ENCODE results near the gene NTF3. TPM values are rescaled to one million over a fixed set of nuclear protein-coding genes. Genes with fewer than 3 reads are reported as not detected.

NTF3 gene
- polyA plus RNA-seq, 1 of the 3 experiments (the other 2 are of a cell fraction) = not detected

DNA sequence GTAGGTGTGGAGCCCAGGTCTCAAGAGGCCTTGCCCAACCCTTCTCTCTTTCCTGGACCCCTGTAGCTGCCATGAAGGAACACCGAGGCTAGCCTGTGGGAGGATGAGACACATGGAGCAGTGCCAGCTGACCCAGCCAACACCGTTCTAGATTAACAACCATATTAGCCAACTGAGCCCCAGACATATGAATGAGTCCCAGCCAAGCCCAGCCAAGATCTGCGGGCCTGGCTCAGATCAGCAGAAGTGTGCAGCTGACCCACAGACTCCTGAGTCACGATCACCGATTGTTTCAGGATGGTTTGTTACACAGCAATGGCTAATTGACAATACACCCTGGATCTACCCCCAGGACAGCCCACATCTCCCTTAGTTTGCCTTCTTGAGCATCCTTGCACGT is 82.1 kb downstream of the NTF3 start:
- CTCF ChIA-PET = interaction anchor here (1.3 kb wide), 1 partner anchor 134 kb away, joined by 4 read pairs; no protein-coding TSS in a partner anchor
- POLR2A ChIA-PET = no interaction called here
- TF ChIP-seq TAF1 (IDR thresholded peaks at IDR 0.05; ENCODE audit: borderline replicate concordance, low read depth, low read length) = no peak
- TF ChIP-seq MEF2A (IDR thresholded peaks at IDR 0.05; ENCODE audit: borderline replicate concordance, low read depth) = no peak
- TF ChIP-seq, protein P1, sequence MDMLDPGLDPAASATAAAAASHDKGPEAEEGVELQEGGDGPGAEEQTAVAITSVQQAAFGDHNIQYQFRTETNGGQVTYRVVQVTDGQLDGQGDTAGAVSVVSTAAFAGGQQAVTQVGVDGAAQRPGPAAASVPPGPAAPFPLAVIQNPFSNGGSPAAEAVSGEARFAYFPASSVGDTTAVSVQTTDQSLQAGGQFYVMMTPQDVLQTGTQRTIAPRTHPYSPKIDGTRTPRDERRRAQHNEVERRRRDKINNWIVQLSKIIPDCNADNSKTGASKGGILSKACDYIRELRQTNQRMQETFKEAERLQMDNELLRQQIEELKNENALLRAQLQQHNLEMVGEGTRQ (IDR thresholded peaks at IDR 0.05; ENCODE audit: borderline replicate concordance, low read depth, low read length) = no peak
- no peak for TF ChIP-seq FOSL2 (IDR thresholded peaks at IDR 0.05; ENCODE audit: borderline replicate concordance, low read depth)
- no peak for TF ChIP-seq TCF12 (IDR thresholded peaks at IDR 0.05)
- no peak for TF ChIP-seq SIN3A (IDR thresholded peaks at IDR 0.05; ENCODE audit: borderline replicate concordance, low read depth, low read length)
- TF ChIP-seq, protein P2, sequence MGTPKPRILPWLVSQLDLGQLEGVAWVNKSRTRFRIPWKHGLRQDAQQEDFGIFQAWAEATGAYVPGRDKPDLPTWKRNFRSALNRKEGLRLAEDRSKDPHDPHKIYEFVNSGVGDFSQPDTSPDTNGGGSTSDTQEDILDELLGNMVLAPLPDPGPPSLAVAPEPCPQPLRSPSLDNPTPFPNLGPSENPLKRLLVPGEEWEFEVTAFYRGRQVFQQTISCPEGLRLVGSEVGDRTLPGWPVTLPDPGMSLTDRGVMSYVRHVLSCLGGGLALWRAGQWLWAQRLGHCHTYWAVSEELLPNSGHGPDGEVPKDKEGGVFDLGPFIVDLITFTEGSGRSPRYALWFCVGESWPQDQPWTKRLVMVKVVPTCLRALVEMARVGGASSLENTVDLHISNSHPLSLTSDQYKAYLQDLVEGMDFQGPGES (IDR thresholded peaks at IDR 0.05; ENCODE audit: low read depth, low read length) = no peak
- TF ChIP-seq FOXJ3 (CRISPR knock-in tag; IDR thresholded peaks at IDR 0.05) = no peak
- TF ChIP-seq MXI1 (IDR thresholded peaks at IDR 0.05; ENCODE audit: low read depth, low read length) = no peak
- no peak for TF ChIP-seq EZH2phosphoT487 (IDR thresholded peaks at IDR 0.05; ENCODE audit: borderline replicate concordance, low read depth)
- no peak for TF ChIP-seq ELF1 (IDR thresholded peaks at IDR 0.05)
- no peak for TF ChIP-seq YY1 (IDR thresholded peaks at IDR 0.05; ENCODE audit: low read depth)

DNA sequence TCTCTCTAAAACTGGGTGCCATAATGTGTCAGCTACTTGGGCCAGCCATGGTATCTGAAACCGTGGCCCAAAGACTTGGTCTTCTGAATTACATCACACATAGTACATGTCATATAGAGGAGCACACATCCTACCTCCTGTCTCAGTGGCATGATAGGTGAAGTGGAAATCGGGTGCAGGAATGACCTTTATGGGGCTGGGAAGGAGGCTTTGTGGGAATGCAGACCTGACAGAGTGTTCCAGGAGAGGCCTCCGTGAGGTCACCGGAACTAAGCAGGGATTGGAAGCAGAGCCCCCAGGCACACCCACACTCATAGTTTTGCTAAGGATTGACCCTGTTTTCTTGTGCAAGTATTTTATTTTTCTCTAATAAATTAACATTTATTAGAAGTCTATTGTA is 82.6 kb downstream of the NTF3 start:
- H3K36me3 ChIP-seq (replicated peaks in 1 of 2; ENCODE audit: control insufficient read depth in 1 of 2, insufficient read depth in 2 of 2, low read length in 1 of 2) = no peaks in the 10 kb centered on the region
- no peaks in the 10 kb centered on the region for H3F3A ChIP-seq (replicated peaks; ENCODE audit: insufficient read depth)
- WGBS (ENCODE audit: low lambda C conversion rate) = 1% methylated on average over 4 of the region's 4 CpGs
- ChIA-PET POLR2A (no interaction called here), CTCF (no interaction called here)
- H3K9ac ChIP-seq = no peak overlapping the region
- no peak for DNase-seq
- H4K20me1 ChIP-seq (ENCODE audit: insufficient read depth) = no peaks in the 10 kb centered on the region
- H3K27ac ChIP-seq (ENCODE audit: low read depth in 2 of 2, low read length in 1 of 2) = no peak overlapping the region
- H3K9me3 ChIP-seq = no peaks in the 10 kb centered on the region
- no peaks in the 10 kb centered on the region for H3K9me2 ChIP-seq
- peaks cover 71% of the 10 kb centered on the region; the same call in 1 of the 2 replicates for H3K27me3 ChIP-seq (ENCODE audit: insufficient read depth)
- H3K4me3 ChIP-seq (ENCODE audit: low read depth in 2 of 2, low read length in 1 of 2) = no peak overlapping the region
- H3K4me1 ChIP-seq (ENCODE audit: control insufficient read depth in 1 of 2, insufficient read depth in 2 of 2, low read depth in 1 of 2, low read length in 1 of 2) = no peaks in the 10 kb centered on the region
- no peak overlapping the region for H2AFZ ChIP-seq (ENCODE audit: low read depth)
- no peak overlapping the region for H3K4me2 ChIP-seq
- no peaks in the 10 kb centered on the region for H3K79me2 ChIP-seq (ENCODE audit: insufficient read depth)
- TF ChIP-seq, protein P3, sequence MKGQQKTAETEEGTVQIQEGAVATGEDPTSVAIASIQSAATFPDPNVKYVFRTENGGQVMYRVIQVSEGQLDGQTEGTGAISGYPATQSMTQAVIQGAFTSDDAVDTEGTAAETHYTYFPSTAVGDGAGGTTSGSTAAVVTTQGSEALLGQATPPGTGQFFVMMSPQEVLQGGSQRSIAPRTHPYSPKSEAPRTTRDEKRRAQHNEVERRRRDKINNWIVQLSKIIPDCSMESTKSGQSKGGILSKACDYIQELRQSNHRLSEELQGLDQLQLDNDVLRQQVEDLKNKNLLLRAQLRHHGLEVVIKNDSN (IDR thresholded peaks at IDR 0.05; ENCODE audit: borderline replicate concordance, low read depth) = no peak
- no peak for TF ChIP-seq RCOR1 (IDR thresholded peaks at IDR 0.05; ENCODE audit: low read length)
- no peak for TF ChIP-seq MXI1 (IDR thresholded peaks at IDR 0.05; ENCODE audit: low read depth, low read length)
- no peak for TF ChIP-seq JUND (IDR thresholded peaks at IDR 0.05)
- TF ChIP-seq, protein P4, sequence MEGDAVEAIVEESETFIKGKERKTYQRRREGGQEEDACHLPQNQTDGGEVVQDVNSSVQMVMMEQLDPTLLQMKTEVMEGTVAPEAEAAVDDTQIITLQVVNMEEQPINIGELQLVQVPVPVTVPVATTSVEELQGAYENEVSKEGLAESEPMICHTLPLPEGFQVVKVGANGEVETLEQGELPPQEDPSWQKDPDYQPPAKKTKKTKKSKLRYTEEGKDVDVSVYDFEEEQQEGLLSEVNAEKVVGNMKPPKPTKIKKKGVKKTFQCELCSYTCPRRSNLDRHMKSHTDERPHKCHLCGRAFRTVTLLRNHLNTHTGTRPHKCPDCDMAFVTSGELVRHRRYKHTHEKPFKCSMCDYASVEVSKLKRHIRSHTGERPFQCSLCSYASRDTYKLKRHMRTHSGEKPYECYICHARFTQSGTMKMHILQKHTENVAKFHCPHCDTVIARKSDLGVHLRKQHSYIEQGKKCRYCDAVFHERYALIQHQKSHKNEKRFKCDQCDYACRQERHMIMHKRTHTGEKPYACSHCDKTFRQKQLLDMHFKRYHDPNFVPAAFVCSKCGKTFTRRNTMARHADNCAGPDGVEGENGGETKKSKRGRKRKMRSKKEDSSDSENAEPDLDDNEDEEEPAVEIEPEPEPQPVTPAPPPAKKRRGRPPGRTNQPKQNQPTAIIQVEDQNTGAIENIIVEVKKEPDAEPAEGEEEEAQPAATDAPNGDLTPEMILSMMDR (IDR thresholded peaks at IDR 0.05) = no peak
- TF ChIP-seq RAD21 (IDR thresholded peaks at IDR 0.05; ENCODE audit: low read length) = no peak
- TF ChIP-seq POLR2AphosphoS5 (IDR thresholded peaks at IDR 0.05; ENCODE audit: low read depth, low read length) = no peak
- TF ChIP-seq, protein P1 (IDR thresholded peaks at IDR 0.05; ENCODE audit: borderline replicate concordance, low read depth, low read length) = no peak
- no peak for TF ChIP-seq CHD2 (IDR thresholded peaks at IDR 0.05; ENCODE audit: low read length, partially characterized antibody)
- TF ChIP-seq EZH2phosphoT487 (IDR thresholded peaks at IDR 0.05; ENCODE audit: borderline replicate concordance, low read depth) = no peak
- no peak for TF ChIP-seq GATA2 (CRISPR knock-in tag; IDR thresholded peaks at IDR 0.05)
- TF ChIP-seq MEF2A (IDR thresholded peaks at IDR 0.05; ENCODE audit: borderline replicate concordance, low read depth) = no peak
- TF ChIP-seq EP300 (IDR thresholded peaks at IDR 0.05; ENCODE audit: borderline replicate concordance in 1 of 2, low read depth in 1 of 2, low read length in 1 of 2) = no peak
- no peak for TF ChIP-seq ELF1 (IDR thresholded peaks at IDR 0.05)
- TF ChIP-seq GABPA (IDR thresholded peaks at IDR 0.05; ENCODE audit: low read depth) = no peak

More for the DNA sequence above, 82.1 kb downstream of the NTF3 start:
- no peaks in the 10 kb centered on the region for H3K79me2 ChIP-seq (ENCODE audit: insufficient read depth)
- no peak overlapping the region for H3K4me3 ChIP-seq (ENCODE audit: low read depth in 2 of 2, low read length in 1 of 2)
- no peak overlapping the region for H3K9ac ChIP-seq
- no peaks in the 10 kb centered on the region for H3K36me3 ChIP-seq (replicated peaks in 1 of 2; ENCODE audit: control insufficient read depth in 1 of 2, insufficient read depth in 2 of 2, low read length in 1 of 2)
- no peak overlapping the region for H2AFZ ChIP-seq (ENCODE audit: low read depth)
- no peak overlapping the region for H3K4me2 ChIP-seq
- 0% methylated on average over 5 of the region's 6 CpGs for WGBS (ENCODE audit: low lambda C conversion rate)
- no peaks in the 10 kb centered on the region for H3K9me2 ChIP-seq
- no peaks in the 10 kb centered on the region for H3F3A ChIP-seq (replicated peaks; ENCODE audit: insufficient read depth)
- H3K4me1 ChIP-seq (ENCODE audit: control insufficient read depth in 1 of 2, insufficient read depth in 2 of 2, low read depth in 1 of 2, low read length in 1 of 2) = no peaks in the 10 kb centered on the region
- no peak for DNase-seq
- no peaks in the 10 kb centered on the region for H3K9me3 ChIP-seq
- no peaks in the 10 kb centered on the region for H4K20me1 ChIP-seq (ENCODE audit: insufficient read depth)
- peaks cover 65% of the 10 kb centered on the region; the same call in 1 of the 2 replicates for H3K27me3 ChIP-seq (ENCODE audit: insufficient read depth)
- no peak overlapping the region for H3K27ac ChIP-seq (ENCODE audit: low read depth in 2 of 2, low read length in 1 of 2)
